ENCODE data around the gene EPB41L3. TPM values are rescaled to one million over a fixed set of nuclear protein-coding genes. Genes with fewer than 3 reads are reported as not detected.
"Not testable (repeated sequence)": the region's sequence is repeated elsewhere in the genome, so short reads cannot be mapped to it uniquely, and the experiment has no call there.

The EPB41L3 gene
- total RNA-seq: 1.5 TPM in 2 replicates

DNA sequence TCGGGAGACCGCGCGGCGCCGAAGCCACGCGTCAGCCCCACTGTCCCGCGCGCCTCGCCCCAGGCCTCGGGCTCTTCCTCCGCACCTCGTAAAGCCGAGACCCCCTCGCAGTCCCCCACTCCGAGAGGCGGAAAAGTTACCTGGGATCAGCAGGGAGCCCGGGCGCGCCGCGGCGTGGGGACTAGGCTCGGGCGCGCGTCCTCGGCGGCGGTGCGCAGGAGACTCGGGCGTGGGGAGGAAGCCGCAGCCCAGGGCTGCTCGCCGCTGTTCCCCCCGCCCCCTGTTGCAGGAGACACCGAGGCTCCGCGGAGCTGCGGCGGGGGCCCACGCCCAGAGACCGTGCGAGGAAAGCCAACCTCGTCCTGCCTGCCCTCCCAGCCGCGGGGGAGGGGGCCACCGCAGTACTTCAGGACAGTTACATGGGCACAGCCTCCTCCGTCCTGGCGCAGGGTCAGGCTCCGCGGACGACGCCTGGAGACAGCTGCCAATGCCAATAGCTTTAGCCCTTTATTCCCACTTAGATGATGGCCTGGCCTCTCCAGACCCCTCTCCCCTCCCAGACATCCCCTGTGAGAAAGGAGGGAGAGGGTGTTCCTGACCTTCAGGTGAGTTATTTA is at the start of gene EPB41L3:
Gene EPB41L3, minus strand, starts transcription at position 225 of the 617 bp plus-strand sequence. CDS start 54,814 bp downstream, outside the sequence.
- no peaks in the 10 kb centered on the region for H3K9me3 Mint-ChIP-seq
- peaks cover 2% of the 10 kb centered on the region for H3K4me1 Mint-ChIP-seq
- no peaks in the 10 kb centered on the region for H3K36me3 Mint-ChIP-seq (ENCODE audit: low read depth)
- peaks cover 44% of the 10 kb centered on the region for H3K27me3 Mint-ChIP-seq
- intact Hi-C loops (cut with micrococcal nuclease): loop anchor here (5.0 kb wide), 1 partner anchor 88 kb away; no protein-coding TSS in a partner anchor
- no peak within 1 kb of the TSS for H3K27ac Mint-ChIP-seq
- no peak for DNase-seq
- H3K4me3 Mint-ChIP-seq: no peak within 1 kb of the TSS

DNA sequence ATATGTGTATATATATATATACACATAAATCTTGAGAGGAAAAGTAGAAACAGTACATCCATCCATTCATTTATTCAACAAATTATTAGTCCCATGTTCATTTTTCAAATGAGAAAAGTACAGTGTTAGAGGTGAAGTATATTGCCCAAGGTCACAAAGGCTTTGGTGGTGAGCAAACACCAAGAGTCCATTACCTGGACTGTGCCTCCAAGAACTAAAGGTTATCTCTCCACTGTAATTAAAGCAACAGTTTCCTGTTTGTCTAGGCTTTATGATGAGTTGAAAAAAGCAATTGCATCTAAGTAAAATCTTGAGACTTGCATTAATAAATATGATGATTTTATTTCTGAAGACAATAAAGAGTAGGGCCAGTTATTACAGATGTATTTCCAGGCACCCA is 44.7 kb upstream of the EPB41L3 start:
- intact Hi-C loops (cut with micrococcal nuclease): no loop called here
- no peak overlapping the region for H3K4me3 Mint-ChIP-seq
- no peak for DNase-seq
- no peaks in the 10 kb centered on the region for H3K36me3 Mint-ChIP-seq (ENCODE audit: low read depth)
- no peaks in the 10 kb centered on the region for H3K4me1 Mint-ChIP-seq
- no peaks in the 10 kb centered on the region for H3K9me3 Mint-ChIP-seq
- H3K27ac Mint-ChIP-seq: no peak overlapping the region
- no peaks in the 10 kb centered on the region for H3K27me3 Mint-ChIP-seq

DNA sequence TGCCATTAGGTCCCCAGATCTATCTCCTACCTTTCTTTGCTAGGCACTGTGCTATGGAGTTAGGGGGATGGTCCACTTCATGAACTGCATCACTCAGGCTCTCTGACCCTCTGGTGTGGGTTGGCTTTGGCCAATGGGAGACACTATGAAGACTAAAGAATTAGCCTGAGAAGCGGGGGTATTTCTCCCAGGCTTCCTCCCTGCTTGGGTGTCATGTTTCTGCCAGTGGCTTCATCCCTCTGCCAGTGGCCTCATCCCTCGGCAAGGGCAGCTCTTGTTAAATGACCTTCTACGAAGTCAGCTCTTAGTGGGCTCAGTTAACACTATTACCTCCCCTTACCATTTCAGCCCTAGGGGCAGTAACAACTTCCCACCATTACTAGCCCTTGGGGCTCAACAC is 41.9 kb upstream of the EPB41L3 start:
- no peak for DNase-seq
- intact Hi-C loops (cut with micrococcal nuclease): no loop called here
- no peaks in the 10 kb centered on the region for H3K27me3 Mint-ChIP-seq
- H3K4me1 Mint-ChIP-seq: no peaks in the 10 kb centered on the region
- no peak overlapping the region for H3K4me3 Mint-ChIP-seq
- no peak overlapping the region for H3K27ac Mint-ChIP-seq
- no peaks in the 10 kb centered on the region for H3K9me3 Mint-ChIP-seq
- no peaks in the 10 kb centered on the region for H3K36me3 Mint-ChIP-seq (ENCODE audit: low read depth)

DNA sequence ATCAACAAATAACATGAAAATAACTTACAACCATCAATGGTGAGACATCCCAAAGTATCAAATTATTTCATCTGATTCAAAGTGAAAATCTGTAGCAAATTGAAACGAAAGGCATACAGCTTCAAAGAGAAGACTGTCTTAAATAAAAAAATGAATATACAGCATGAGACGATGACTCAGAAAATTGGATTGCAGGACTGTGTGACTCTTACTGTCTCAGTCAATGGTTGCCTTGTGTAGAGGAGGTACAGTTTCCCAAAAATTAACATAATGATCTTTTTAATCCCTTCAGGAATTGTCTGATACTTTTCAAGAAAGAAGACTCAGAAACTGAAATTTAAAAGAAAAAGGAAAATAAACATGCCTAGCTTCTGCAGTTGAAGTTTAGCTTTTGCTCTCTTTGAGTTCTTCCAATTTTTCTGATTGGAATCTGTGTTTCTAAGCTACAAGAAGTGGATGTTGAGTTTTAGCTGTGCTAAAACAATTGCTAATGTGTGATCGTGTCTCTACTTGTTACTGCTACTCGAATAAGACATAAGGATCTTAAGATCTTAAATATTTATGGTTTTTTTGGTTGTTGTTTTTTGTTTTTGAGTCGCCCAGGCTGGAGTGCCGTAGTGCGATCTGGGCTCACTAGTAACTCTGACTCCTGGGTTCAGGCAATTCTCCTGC is 41.1 kb upstream of the EPB41L3 start:
- Mint-ChIP-seq H3K27ac (no peak overlapping the region), H3K36me3 (ENCODE audit: low read depth) (no peaks in the 10 kb centered on the region), H3K27me3 (no peaks in the 10 kb centered on the region), H3K4me3 (no peak overlapping the region), H3K4me1 (no peaks in the 10 kb centered on the region), H3K9me3 (no peaks in the 10 kb centered on the region)
- no peak for DNase-seq
- intact Hi-C loops (cut with micrococcal nuclease): no loop called here

DNA sequence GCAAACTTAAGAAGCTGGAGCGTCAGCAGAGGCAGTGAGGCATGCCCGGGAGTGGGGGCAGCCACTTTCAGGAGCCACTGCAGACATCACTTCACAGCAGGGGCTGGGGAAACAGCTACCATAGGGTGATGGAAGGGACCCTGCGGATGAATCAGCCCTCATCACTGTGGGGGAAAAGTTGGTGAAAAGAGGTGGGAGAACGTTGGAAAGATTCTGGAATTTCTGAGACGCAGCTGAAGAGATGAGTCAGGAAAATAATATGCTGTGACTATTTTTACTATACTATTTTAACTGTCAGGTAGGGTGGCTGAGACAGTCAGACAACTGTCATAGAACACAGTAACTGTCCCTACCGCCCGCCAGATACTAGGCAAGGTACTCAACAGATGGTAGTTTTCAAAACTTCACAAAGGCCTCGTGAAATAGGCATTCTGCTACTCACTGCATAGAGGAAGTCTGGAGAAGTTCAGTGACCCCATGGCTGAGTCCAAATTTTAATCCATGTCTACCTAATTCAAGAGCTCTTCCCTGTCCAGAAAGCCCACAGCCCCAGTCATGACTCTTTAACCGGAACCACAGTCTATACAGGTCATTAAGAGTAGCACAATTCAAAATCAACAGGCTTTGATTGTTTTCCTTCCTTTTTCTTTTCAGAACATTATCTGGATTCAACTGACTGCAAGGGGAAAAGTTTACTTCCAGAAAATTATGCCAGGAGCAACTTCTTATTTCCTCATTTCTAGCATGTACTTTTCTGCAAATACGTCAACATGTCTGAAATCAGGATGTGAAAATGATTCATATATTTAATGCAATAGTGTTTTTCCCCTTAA is 39.3 kb upstream of the EPB41L3 start:
- Mint-ChIP-seq H3K4me1 (no peaks in the 10 kb centered on the region), H3K27me3 (no peaks in the 10 kb centered on the region)

DNA sequence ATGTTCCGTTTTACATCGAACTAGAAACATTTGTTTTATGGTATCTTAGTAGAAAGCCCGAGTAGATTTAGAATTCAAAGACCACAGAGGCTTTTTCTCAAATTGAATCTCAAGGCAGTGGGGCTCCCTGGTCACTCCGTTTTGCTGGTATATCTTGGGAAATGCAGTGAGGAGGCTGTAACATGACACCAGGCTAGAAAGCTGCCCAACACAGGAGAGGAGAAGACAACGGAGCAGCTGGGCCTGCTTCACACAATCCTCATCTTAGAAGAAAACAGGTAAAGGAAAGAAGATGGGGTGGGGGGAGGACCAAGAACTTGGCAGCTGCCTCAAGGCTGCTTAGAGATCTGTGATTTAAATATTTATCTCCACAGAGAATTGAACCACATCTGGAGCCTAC is 38.3 kb upstream of the EPB41L3 start:
- Mint-ChIP-seq H3K36me3 (ENCODE audit: low read depth) (no peaks in the 10 kb centered on the region), H3K4me3 (no peak overlapping the region), H3K27me3 (no peaks in the 10 kb centered on the region), H3K9me3 (no peaks in the 10 kb centered on the region), H3K4me1 (no peaks in the 10 kb centered on the region), H3K27ac (no peak overlapping the region)
- no peak for DNase-seq
- intact Hi-C loops (cut with micrococcal nuclease): no loop called here

More for the DNA sequence above, 39.3 kb upstream of the EPB41L3 start:
- Mint-ChIP-seq H3K36me3 (ENCODE audit: low read depth) (no peaks in the 10 kb centered on the region), H3K9me3 (no peaks in the 10 kb centered on the region), H3K4me3 (no peak overlapping the region), H3K27ac (no peak overlapping the region)
- intact Hi-C loops (cut with micrococcal nuclease): no loop called here
- no peak for DNase-seq

DNA sequence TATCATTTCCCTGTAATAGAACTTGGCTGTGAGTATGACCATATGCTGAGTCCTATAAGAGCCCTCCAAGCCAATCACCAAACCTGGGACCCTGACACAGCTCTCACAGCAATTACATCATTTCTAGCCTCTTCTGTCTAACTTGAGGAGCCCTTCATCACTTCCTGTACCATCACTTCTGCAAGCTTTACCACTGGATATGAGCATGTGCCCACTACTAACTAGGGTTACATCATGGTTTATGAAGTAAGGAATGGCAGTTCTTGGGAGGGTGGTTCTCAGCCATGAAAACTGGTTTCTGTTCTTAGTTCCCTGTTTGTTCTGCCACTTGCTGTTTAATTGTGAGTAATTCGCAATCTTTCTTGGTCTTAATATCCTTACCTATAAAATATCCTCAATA is 31.0 kb upstream of the EPB41L3 start:
- no peaks in the 10 kb centered on the region for H3K27me3 Mint-ChIP-seq
- H3K36me3 Mint-ChIP-seq (ENCODE audit: low read depth): no peaks in the 10 kb centered on the region
- no peak for DNase-seq
- no peak overlapping the region for H3K4me3 Mint-ChIP-seq
- intact Hi-C loops (cut with micrococcal nuclease): no loop called here
- no peaks in the 10 kb centered on the region for H3K4me1 Mint-ChIP-seq
- H3K9me3 Mint-ChIP-seq: no peaks in the 10 kb centered on the region
- H3K27ac Mint-ChIP-seq: no peak overlapping the region

DNA sequence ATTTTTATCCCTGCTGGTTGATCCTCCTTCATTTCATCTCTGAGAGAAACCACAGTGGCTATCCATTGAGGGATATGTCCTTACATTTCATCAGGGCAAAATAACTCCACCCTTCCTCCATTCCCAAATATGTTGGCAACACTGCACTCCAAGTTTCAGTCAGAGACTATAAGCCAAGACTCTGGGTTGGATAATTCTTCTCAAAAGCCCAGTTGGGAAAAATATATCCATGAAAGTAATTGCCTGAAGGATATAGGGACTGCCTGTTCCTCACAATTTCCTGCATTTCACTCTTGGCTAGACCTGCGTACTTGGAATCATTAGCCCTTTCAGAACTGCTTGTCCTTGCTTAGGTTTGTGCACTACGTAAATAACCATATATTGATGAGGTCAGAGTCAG is 27.9 kb upstream of the EPB41L3 start:
- Mint-ChIP-seq H3K9me3 (no peaks in the 10 kb centered on the region), H3K4me3 (no peak overlapping the region), H3K36me3 (ENCODE audit: low read depth) (no peaks in the 10 kb centered on the region), H3K27me3 (no peaks in the 10 kb centered on the region), H3K4me1 (no peaks in the 10 kb centered on the region), H3K27ac (no peak overlapping the region)
- intact Hi-C loops (cut with micrococcal nuclease): no loop called here
- no peak for DNase-seq

DNA sequence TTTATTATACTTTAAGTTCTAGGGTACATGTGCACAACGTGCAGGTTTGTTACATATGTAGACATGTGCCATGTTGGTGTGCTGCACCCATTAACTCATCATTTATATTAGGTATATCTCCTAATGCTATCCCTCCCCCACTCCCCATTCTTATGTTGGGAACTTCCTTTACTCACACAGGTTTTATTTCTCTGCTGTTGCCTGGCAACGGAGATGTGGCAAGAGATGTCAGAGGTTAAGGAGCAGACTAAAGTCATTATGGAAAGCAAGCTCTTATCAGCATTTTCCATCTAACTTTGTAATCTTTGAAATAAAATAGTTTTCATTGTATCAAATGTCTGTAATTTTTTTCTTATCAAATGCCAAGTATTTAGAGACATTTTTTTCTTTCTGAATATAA is 26.8 kb upstream of the EPB41L3 start:
- H3K4me1 Mint-ChIP-seq; H3K36me3 Mint-ChIP-seq (ENCODE audit: low read depth); H3K4me3 Mint-ChIP-seq; H3K27ac Mint-ChIP-seq; intact Hi-C loops (cut with micrococcal nuclease); H3K9me3 Mint-ChIP-seq; DNase-seq; H3K27me3 Mint-ChIP-seq: not testable (repeated sequence)

DNA sequence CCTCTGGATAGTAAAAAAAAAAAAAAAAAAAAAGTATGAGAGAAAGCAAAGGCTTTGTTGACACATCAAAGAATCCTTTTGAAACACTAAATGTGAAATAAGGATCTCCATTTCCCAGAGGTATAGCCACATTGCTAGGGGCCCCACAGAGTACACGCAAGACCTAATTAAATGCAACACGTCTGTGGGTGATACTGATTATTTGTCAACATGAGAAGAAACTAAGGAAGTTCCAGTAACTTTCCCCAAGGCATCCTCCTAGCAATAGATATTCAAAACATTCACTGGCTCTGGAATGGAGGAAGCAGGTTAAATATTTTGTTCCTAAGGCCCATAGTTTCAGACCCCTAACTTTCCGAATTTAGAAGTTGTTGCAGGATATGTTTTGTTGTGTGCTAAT is 24.6 kb upstream of the EPB41L3 start:
- intact Hi-C loops (cut with micrococcal nuclease): no loop called here
- no peaks in the 10 kb centered on the region for H3K27me3 Mint-ChIP-seq
- no peak overlapping the region for H3K27ac Mint-ChIP-seq
- no peak for DNase-seq
- H3K9me3 Mint-ChIP-seq: no peaks in the 10 kb centered on the region
- H3K4me3 Mint-ChIP-seq: no peak overlapping the region
- H3K36me3 Mint-ChIP-seq (ENCODE audit: low read depth): no peaks in the 10 kb centered on the region
- H3K4me1 Mint-ChIP-seq: no peaks in the 10 kb centered on the region

DNA sequence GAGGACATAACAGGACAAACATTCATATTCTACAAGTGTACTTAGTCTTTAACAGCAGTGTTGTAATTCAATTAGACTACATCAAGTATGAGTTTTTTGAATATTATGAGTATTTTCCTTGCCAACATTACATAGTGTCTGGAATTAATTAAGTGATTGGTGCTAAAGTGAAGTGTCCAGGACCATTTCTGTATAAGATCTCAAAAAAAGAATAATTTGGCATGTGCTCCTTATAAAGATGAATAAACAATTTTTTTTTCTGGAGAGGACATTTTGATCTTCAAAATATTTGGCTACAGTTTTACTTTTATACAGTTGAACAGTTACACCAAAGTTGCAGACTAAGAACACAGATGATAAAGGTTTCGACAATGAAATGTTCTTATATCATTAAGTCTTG is 15.1 kb upstream of the EPB41L3 start:
- Mint-ChIP-seq H3K27ac (no peak overlapping the region), H3K4me1 (no peaks in the 10 kb centered on the region), H3K36me3 (ENCODE audit: low read depth) (no peaks in the 10 kb centered on the region), H3K27me3 (no peaks in the 10 kb centered on the region), H3K4me3 (no peak overlapping the region), H3K9me3 (no peaks in the 10 kb centered on the region)
- intact Hi-C loops (cut with micrococcal nuclease): no loop called here
- DNase-seq: no peak

DNA sequence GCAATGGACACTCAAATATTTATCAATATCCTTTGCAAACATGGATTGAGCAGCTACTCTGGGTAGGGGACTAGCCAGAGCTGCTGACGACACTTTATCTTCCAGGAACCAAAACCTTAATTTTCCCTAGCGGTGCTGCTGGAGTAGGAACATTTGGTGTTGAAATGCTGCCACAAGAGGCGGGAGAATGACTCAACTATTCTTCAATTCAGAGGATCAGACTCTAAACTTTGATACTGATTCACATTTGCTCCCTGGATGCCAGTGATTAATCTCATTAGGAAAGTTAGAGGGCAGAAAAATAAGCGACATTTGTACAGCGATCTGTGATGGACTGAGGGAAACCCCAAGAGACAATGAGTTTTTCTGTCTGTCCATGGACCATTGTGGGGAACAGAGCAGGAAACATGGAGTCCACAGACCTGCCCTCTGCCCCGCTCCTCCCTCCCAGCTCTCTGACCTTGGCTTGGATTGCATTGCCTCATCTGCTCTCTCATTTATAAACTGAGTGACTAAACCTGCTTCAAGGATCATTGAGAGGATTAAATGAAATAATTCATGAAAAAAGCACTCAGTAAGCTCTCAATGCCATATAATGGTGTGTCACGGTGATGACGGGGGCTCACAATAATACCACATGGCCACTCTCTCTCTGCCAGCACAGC is 12.6 kb upstream of the EPB41L3 start:
- DNase-seq: no peak
- no peak overlapping the region for H3K27ac Mint-ChIP-seq
- H3K9me3 Mint-ChIP-seq: no peaks in the 10 kb centered on the region
- H3K4me1 Mint-ChIP-seq: no peaks in the 10 kb centered on the region
- no peaks in the 10 kb centered on the region for H3K36me3 Mint-ChIP-seq (ENCODE audit: low read depth)
- intact Hi-C loops (cut with micrococcal nuclease): no loop called here
- no peak overlapping the region for H3K4me3 Mint-ChIP-seq
- H3K27me3 Mint-ChIP-seq: no peaks in the 10 kb centered on the region

DNA sequence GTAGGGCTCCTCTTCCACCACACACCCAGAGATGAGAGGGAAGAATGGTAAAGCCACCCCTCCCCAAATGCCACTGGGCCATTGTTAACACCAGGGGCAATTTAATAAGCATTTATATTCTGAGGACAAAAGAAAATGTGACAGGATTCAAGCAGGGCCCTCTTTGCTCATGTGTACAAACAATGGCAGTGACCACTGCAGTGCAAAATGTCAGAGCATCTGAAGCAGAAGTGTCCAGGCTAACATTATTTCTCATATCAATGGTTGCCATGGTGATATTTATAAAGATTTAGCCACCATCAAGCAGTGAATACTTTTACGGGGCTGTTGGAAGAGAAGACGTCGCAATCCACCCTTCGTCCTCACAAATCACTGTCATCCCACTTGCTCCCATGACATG is 10.8 kb upstream of the EPB41L3 start:
- no peak for DNase-seq
- Mint-ChIP-seq H3K27me3 (peaks cover 2% of the 10 kb centered on the region), H3K4me1 (no peaks in the 10 kb centered on the region), H3K27ac (no peak overlapping the region), H3K9me3 (no peaks in the 10 kb centered on the region), H3K4me3 (no peak overlapping the region), H3K36me3 (ENCODE audit: low read depth) (no peaks in the 10 kb centered on the region)
- intact Hi-C loops (cut with micrococcal nuclease): no loop called here

DNA sequence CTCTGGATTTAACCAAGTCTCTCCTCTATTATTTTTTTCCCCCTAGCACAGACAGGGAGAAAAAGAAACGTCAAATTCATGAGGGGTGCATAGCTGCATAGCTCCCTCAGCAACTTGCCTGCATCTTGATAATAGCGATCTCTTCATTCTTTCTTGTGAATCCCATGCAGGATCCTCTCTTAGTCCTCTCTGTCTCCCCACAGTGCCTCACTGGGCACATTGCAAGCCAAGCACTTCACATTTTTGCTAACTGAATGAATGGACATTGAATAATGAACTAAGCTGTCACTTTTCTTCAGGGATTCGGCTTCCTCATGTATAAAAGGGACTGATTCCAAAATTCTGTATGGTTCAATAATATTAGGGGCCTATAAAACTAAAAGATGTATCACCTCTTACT is 2.9 kb upstream of the EPB41L3 start:
- Mint-ChIP-seq H3K27me3 (peaks cover 38% of the 10 kb centered on the region), H3K27ac (no peak overlapping the region), H3K4me1 (peaks cover 2% of the 10 kb centered on the region), H3K4me3 (no peak overlapping the region), H3K36me3 (ENCODE audit: low read depth) (no peaks in the 10 kb centered on the region), H3K9me3 (no peaks in the 10 kb centered on the region)
- no peak for DNase-seq
- intact Hi-C loops (cut with micrococcal nuclease): no loop called here

Measured in activated CD4-positive, alpha-beta T cell treated with anti-CD3 and anti-CD28 coated beads, Interleukin-2, amount 10 ng/mL, durations not matched to agents 24 days and 14 days (primary cell).